HepG2 (cell line): ENCODE results near the gene GYG1. TPM values are rescaled to one million over a fixed set of nuclear protein-coding genes. Genes with fewer than 3 reads are reported as not detected.

Experiments used
- ATAC-seq: fragments of 200-7000 bp; cut with Tn5 transposase; 3 replicates; pipeline ENCODE4 v1.9.1; 2020; ENCODE audit warnings: mild to moderate bottlenecking, moderate library complexity
- BruUV-seq: library from RNA; stranded (reverse); fragments of 400-500 nt; replicated peaks from 2 replicates; lab custom pipeline; 2021; lab: Mats Ljungman, UMichigan
- CTCF ChIA-PET: fragments of 300-600 bp; formaldehyde crosslinking; extraction: SDS; loops from one replicate; lab custom pipeline; 2021; ENCODE audit warnings: low total read pairs, inconsistent platforms, low intra/inter-chr PET ratio; lab: Yijun Ruan, JAX
- POLR2A ChIA-PET: fragments of 350-600 bp; sonication (Branson Sonifier 250); formaldehyde crosslinking; loops from one replicate; lab custom pipeline; 2020; ENCODE audit warnings: antibody characterized with exemption, inconsistent platforms; lab: Yijun Ruan, JAX
- DNase-seq: peaks from one replicate; pipeline ENCODE4 v3.0.0-alpha.2; 2015; ENCODE audit warnings: low spot score
- FAIRE-seq: peaks from 3 replicates; lab custom pipeline; 2011; peaks lifted over from hg19 to GRCh38; lab: Jason Lieb, UNC
- H2AFZ ChIP-seq: one replicate; pipeline ENCODE4 v1.6.1; 2011; ENCODE audit warnings: low read length, inconsistent platforms
- H3K27ac ChIP-seq: fragments of 300-600 bp; 3 replicates; pipeline ENCODE4 v1.8.0; 2011; ENCODE audit warnings: mixed run types, mild to moderate bottlenecking, mixed read lengths, low read length, inconsistent platforms; ENCODE audit not compliant: insufficient read depth; ENCODE audit errors: extremely low read length
- H3K27me3 ChIP-seq, 2 experiments: fragments of 200-600 bp in 1 of 2; 2 replicates in 1 of 2; 3 replicates in 1 of 2; pipeline versions ENCODE4 v1.6.0 to v1.8.0; 2011; ENCODE audit warnings: low read length in 2 of 2, mild to moderate bottlenecking in 2 of 2, moderate library complexity in 2 of 2, inconsistent platforms in 1 of 2; ENCODE audit not compliant: insufficient read depth in 2 of 2, control insufficient read depth in 1 of 2
- H3K36me3 ChIP-seq, 2 experiments: fragments of 200-600 bp in 1 of 2; replicated peaks in 1 of 2; 2 replicates in 1 of 2; 3 replicates in 1 of 2; pipeline versions ENCODE4 v1.5.1 to v1.8.0; 2011; ENCODE audit warnings: low read length in 2 of 2, inconsistent platforms in 1 of 2; ENCODE audit not compliant: insufficient read depth in 2 of 2, control insufficient read depth in 1 of 2
- H3K4me1 ChIP-seq: 2 replicates; pipeline ENCODE4 v1.5.1; 2012; ENCODE audit warnings: low read length, inconsistent platforms; ENCODE audit not compliant: insufficient read depth
- H3K4me2 ChIP-seq: 2 replicates; pipeline ENCODE4 v1.6.0; 2011; ENCODE audit warnings: low read depth, low read length, inconsistent platforms
- H3K4me3 ChIP-seq, 3 experiments: fragments of 200-600 bp in 1 of 3; sonication (generic), shearing (Covaris generic) in 1 of 3; replicated peaks in 1 of 3; 2 replicates each; pipeline ENCODE4 v1.5.1; 2011 to 2016; ENCODE audit warnings: low read length in 3 of 3, inconsistent platforms in 2 of 3, low read depth in 2 of 3, mild to moderate bottlenecking in 2 of 3, control low read depth in 1 of 3, mixed read lengths in 1 of 3; ENCODE audit not compliant: insufficient read depth in 1 of 3
- H3K79me2 ChIP-seq: one replicate; pipeline ENCODE4 v1.6.1; 2011; ENCODE audit warnings: low read length, inconsistent platforms; ENCODE audit not compliant: insufficient read depth
- H3K9ac ChIP-seq: 2 replicates; pipeline ENCODE4 v1.6.0; 2011; ENCODE audit warnings: mild to moderate bottlenecking, low read depth, low read length, inconsistent platforms; ENCODE audit not compliant: insufficient read depth
- H3K9me3 ChIP-seq: 2 replicates; pipeline ENCODE4 v1.5.1; 2012; ENCODE audit warnings: mild to moderate bottlenecking, low read length
- H4K20me1 ChIP-seq: 2 replicates; pipeline ENCODE4 v1.6.0; 2011; ENCODE audit warnings: inconsistent platforms, mild to moderate bottlenecking, low read length, moderate library complexity; ENCODE audit not compliant: insufficient read depth
- ATF3 ChIP-seq: sonication (generic); formaldehyde crosslinking; IDR thresholded peaks from 2 replicates; pipeline ENCODE4 v1.4.0; 2020; ENCODE audit warnings: missing genetic modification reagents
- IKZF5 ChIP-seq: IDR thresholded peaks from 2 replicates; pipeline ENCODE4 v1.6.1; 2018; ENCODE audit warnings: missing genetic modification reagents, mild to moderate bottlenecking, missing compliant biosample characterization
- IRF2 ChIP-seq: IDR thresholded peaks from 2 replicates; pipeline ENCODE4 v1.6.1; 2018; ENCODE audit warnings: missing genetic modification reagents, missing compliant biosample characterization
- MAFK ChIP-seq, 2 experiments: IDR thresholded peaks in 1 of 2; conservative IDR thresholded peaks in 1 of 2; 2 replicates each; pipeline ENCODE4 v1.6.1; 2011; ENCODE audit warnings: improper control_type of control experiment in 2 of 2, low read length in 2 of 2
- MXD1 ChIP-seq: sonication (generic); formaldehyde crosslinking; IDR thresholded peaks from 2 replicates; pipeline ENCODE4 v1.4.0; 2020; ENCODE audit warnings: mild to moderate bottlenecking, missing genetic modification reagents
- NR1H2 ChIP-seq: sonication (generic); formaldehyde crosslinking; IDR thresholded peaks from 2 replicates; pipeline ENCODE4 v1.8.1; 2022; ENCODE audit warnings: low read depth, missing genetic modification reagents, borderline replicate concordance
- RAD21 ChIP-seq: fragments of 450-650 bp; formaldehyde crosslinking; IDR thresholded peaks from 2 replicates; pipeline ENCODE4 v1.5.0; 2020; ENCODE audit warnings: mild to moderate bottlenecking
- ZNF468 ChIP-seq: sonication (generic); formaldehyde crosslinking; IDR thresholded peaks from 2 replicates; pipeline ENCODE4 v1.8.0; 2022; ENCODE audit warnings: mild to moderate bottlenecking, moderate library complexity, missing genetic modification reagents
- WGBS: methylation state at CpG from one replicate; pipeline ENCODE4 v1.1.6; 2017; ENCODE audit warnings: low lambda C conversion rate; 5-methylcytosine and 5-hydroxymethylcytosine counted together
- in situ Hi-C: cut with HindIII; loops from 2 replicates; pipeline ENCODE4 v1.10.0; 2017; ENCODE audit warnings: low pct_unique_long_range_greater_than_20kb; ENCODE audit not compliant: extremely low pct_ligation_motif_present
- intact Hi-C: fragments of 100-400 bp; cut with micrococcal nuclease; formaldehyde crosslinking; loops from one replicate; pipeline ENCODE4 v1.10.0; 2022; ENCODE audit not compliant: unreplicated experiment
- polyA plus RNA-seq, 8 experiments: library from polyadenylated mRNA; depleted of rRNA in 3 of 8; stranded (reverse) in 7 of 8; unstranded in 1 of 8; fragments of >200 nt; fragmentation: Illumina TruSeq in 4 of 8; extraction: Trizol in 4 of 8; gene quantifications; 2 replicates each; pipeline versions ENCODE4 v1.2.1 to v1.2.3, GENCODE V29; 2011 to 2016; ENCODE audit warnings: low read depth in 4 of 8, missing spikeins in 1 of 8, mixed read lengths in 1 of 8; ENCODE audit not compliant: insufficient read depth in 1 of 8
- total RNA-seq, 5 experiments: library from RNA; depleted of rRNA; stranded (reverse); fragments of >200 nt; fragmentation: Illumina TruSeq; extraction: Trizol; gene quantifications; 2 replicates each; pipeline ENCODE4 v1.2.3, GENCODE V29; 2016; ENCODE audit warnings: low read depth in 1 of 5
- TF ChIP-seq, protein P1 (sequence below): sonication (generic); formaldehyde crosslinking; IDR thresholded peaks from 2 replicates; pipeline ENCODE4 v1.5.0; 2020; ENCODE audit warnings: missing genetic modification reagents
- TF ChIP-seq, protein P2 (sequence below): sonication (generic); formaldehyde crosslinking; IDR thresholded peaks from 2 replicates; pipeline ENCODE4 v1.8.1; 2022; ENCODE audit warnings: mild to moderate bottlenecking, missing genetic modification reagents

The GYG1 gene
- total and polyA plus RNA-seq, 2 of the 13 experiments (the other 11 are each of a cell fraction or from before 2014, with no cell fraction given), result 15.7 to 28.1 TPM

GRCh38 chr3:148991219-148992026, at the start of gene GYG1 (continued):
- TF ChIP-seq, protein P1, sequence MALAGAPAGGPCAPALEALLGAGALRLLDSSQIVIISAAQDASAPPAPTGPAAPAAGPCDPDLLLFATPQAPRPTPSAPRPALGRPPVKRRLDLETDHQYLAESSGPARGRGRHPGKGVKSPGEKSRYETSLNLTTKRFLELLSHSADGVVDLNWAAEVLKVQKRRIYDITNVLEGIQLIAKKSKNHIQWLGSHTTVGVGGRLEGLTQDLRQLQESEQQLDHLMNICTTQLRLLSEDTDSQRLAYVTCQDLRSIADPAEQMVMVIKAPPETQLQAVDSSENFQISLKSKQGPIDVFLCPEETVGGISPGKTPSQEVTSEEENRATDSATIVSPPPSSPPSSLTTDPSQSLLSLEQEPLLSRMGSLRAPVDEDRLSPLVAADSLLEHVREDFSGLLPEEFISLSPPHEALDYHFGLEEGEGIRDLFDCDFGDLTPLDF (CRISPR knock-in tag), result 0 out of 2 replicates have a peak, but pooled peaks have one; percentile 37
- TF ChIP-seq NR1H2 (CRISPR knock-in tag) (no peak), ZNF468 (CRISPR knock-in tag) (no peak), MXD1 (CRISPR knock-in tag) (peak; percentile 69)

DNA sequence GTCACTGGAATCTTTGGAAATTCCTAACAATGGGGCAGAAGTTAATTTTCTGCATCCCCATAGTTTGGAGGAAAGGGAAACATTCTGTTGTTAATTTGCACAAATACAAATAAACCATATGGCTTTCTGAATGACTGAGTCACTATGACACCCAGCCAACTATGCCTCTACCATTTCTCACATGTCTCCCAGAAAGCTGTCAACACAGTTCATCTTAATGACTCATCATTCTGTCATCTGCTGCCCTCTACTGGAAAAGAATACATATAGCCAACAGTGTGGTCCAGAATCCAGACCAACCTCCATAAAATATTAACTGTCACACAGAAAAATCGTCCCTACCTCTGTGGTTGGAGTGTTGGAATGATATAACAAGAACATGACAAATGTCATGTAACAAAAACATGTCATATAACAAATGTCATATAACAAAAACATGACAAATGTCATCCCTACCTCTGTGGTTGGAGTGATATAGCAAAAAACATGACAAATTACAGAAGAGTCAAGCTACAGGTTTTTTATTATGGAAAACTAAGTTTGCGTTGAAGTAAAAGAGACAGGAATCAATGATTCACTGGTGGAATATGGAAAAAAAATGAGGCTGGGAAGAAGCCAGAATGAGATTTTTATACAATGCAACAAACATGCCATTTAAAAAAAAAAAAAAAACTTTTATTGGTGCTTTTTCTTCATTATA, 47.7 kb upstream of the GYG1 start:
- Histone ChIP-seq H3K36me3 (no peaks in the 10 kb centered on the region), H3K9me3 (no peaks in the 10 kb centered on the region), H3K4me2 (no peak overlapping the region), H3K79me2 (no peaks in the 10 kb centered on the region), H3K9ac (no peak overlapping the region), H3K27me3 (peaks cover 0 to 16% of the 10 kb centered on the region in 2 experiments; a peak in 2 of 5 replicates), H3K27ac (no peak overlapping the region), H3K4me3 (no peak overlapping the region), H3K4me1 (no peaks in the 10 kb centered on the region), H4K20me1 (no peaks in the 10 kb centered on the region), H2AFZ (no peak overlapping the region)
- DNase-seq (peak; percentile 76), FAIRE-seq (peak; percentile 69), ATAC-seq (peak; percentile 96)
- 24% methylated on average over 2 of the region's 2 CpGs for WGBS
- in situ Hi-C loops (no loop called here), intact Hi-C loops (loop anchor here (1.0 kb wide), 3 partner anchors 82 to 634 kb away; no protein-coding TSS in a partner anchor)
- POLR2A ChIA-PET, result no interaction called here
- CTCF ChIA-PET, result interaction anchor here (1.0 to 1.7 kb wide), 5 partner anchors 81 to 634 kb away, joined by 3 to 24 read pairs (median 7); no protein-coding TSS in a partner anchor
- BruUV-seq, result no TSS peak
- TF ChIP-seq RAD21 (CRISPR knock-in tag), result peak; percentile 40; the same call in 1 of the 2 replicates
- TF ChIP-seq ATF3, result peak; percentile 69
- TF ChIP-seq, protein P2, sequence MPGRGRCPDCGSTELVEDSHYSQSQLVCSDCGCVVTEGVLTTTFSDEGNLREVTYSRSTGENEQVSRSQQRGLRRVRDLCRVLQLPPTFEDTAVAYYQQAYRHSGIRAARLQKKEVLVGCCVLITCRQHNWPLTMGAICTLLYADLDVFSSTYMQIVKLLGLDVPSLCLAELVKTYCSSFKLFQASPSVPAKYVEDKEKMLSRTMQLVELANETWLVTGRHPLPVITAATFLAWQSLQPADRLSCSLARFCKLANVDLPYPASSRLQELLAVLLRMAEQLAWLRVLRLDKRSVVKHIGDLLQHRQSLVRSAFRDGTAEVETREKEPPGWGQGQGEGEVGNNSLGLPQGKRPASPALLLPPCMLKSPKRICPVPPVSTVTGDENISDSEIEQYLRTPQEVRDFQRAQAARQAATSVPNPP (CRISPR knock-in tag), result no peak
- peak; percentile 68 to 81 for TF ChIP-seq MAFK (conservative IDR thresholded peaks at IDR 0.05 in 1 of 2, IDR thresholded peaks at IDR 0.05 in 1 of 2; ENCODE audit: low read length in 2 of 2)
- TF ChIP-seq IRF2 (CRISPR knock-in tag), result 0 out of 2 replicates have a peak, but pooled peaks have one; percentile 37
- no peak for TF ChIP-seq IKZF5 (CRISPR knock-in tag)
